Osteoblast (primary cell): ENCODE results near the gene C4orf36. TPM values are rescaled to one million over a fixed set of nuclear protein-coding genes. Genes with fewer than 3 reads are reported as not detected.
A peak's percentile ranks its signal among the peaks of the same experiment; 100 is the strongest.
"Not testable (repeated sequence)": the region's sequence is repeated elsewhere in the genome, so short reads cannot be mapped to it uniquely, and the experiment has no call there.

Experiments
- DNase-seq: peaks from one replicate; pipeline ENCODE4 v3.0.0; 2011; ENCODE audit warnings: low spot score, mixed read lengths; ENCODE audit not compliant: insufficient read length; ENCODE audit errors: missing footprints
- H2AFZ ChIP-seq: 2 replicates; pipeline ENCODE4 v1.6.0; 2011; ENCODE audit warnings: mild to moderate bottlenecking, low read length
- H3K27ac ChIP-seq: 2 replicates; pipeline ENCODE4 v1.5.1; 2011; ENCODE audit warnings: mild to moderate bottlenecking, low read depth, low read length, moderate library complexity
- H3K27me3 ChIP-seq: 2 replicates; pipeline ENCODE4 v1.6.0; 2012; ENCODE audit warnings: mild to moderate bottlenecking, control low read depth, inconsistent platforms, low read length, moderate library complexity; ENCODE audit not compliant: insufficient read depth
- H3K36me3 ChIP-seq: 2 replicates; pipeline ENCODE4 v1.5.1; 2011; ENCODE audit warnings: mild to moderate bottlenecking, low read length, control low read depth, moderate library complexity; ENCODE audit not compliant: insufficient read depth
- H3K4me1 ChIP-seq: 2 replicates; pipeline ENCODE4 v1.5.1; 2011; ENCODE audit warnings: mild to moderate bottlenecking, low read length, control low read depth, moderate library complexity; ENCODE audit not compliant: insufficient read depth
- H3K4me2 ChIP-seq: 2 replicates; pipeline ENCODE4 v1.6.0; 2011; ENCODE audit warnings: mild to moderate bottlenecking, low read length; ENCODE audit not compliant: insufficient read depth
- H3K4me3 ChIP-seq: fragments of 200-600 bp; sonication (generic); 3 replicates; pipeline ENCODE4 v1.5.1; 2012; ENCODE audit warnings: mild to moderate bottlenecking, low read length, inconsistent platforms; ENCODE audit not compliant: insufficient read depth
- H3K79me2 ChIP-seq: 2 replicates; pipeline ENCODE4 v1.6.0; 2012; ENCODE audit warnings: mild to moderate bottlenecking, low read length, control low read depth, inconsistent platforms; ENCODE audit not compliant: insufficient read depth
- H3K9me3 ChIP-seq: 2 replicates; pipeline ENCODE4 v1.5.1; 2011; ENCODE audit warnings: low read depth, low read length, control low read depth
- H4K20me1 ChIP-seq: 2 replicates; pipeline ENCODE4 v1.6.0; 2012; ENCODE audit warnings: mild to moderate bottlenecking, low read length, control low read depth; ENCODE audit not compliant: insufficient read depth
- total RNA-seq: library from RNA; depleted of rRNA; stranded (reverse); fragments of >200 nt; gene quantifications from 2 replicates; pipeline ENCODE4 v1.2.3, GENCODE V29; 2012
- TF ChIP-seq, protein P1 (sequence below): IDR thresholded peaks from 2 replicates; pipeline ENCODE4 v1.5.1; 2011; ENCODE audit warnings: mild to moderate bottlenecking, low read depth, low read length, moderate library complexity; ENCODE audit errors: extremely low read depth

The C4orf36 gene
- total RNA-seq, 1 donor = 0.72 TPM

- TF ChIP-seq, protein P1, sequence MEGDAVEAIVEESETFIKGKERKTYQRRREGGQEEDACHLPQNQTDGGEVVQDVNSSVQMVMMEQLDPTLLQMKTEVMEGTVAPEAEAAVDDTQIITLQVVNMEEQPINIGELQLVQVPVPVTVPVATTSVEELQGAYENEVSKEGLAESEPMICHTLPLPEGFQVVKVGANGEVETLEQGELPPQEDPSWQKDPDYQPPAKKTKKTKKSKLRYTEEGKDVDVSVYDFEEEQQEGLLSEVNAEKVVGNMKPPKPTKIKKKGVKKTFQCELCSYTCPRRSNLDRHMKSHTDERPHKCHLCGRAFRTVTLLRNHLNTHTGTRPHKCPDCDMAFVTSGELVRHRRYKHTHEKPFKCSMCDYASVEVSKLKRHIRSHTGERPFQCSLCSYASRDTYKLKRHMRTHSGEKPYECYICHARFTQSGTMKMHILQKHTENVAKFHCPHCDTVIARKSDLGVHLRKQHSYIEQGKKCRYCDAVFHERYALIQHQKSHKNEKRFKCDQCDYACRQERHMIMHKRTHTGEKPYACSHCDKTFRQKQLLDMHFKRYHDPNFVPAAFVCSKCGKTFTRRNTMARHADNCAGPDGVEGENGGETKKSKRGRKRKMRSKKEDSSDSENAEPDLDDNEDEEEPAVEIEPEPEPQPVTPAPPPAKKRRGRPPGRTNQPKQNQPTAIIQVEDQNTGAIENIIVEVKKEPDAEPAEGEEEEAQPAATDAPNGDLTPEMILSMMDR = no peak
- no peaks in the 10 kb centered on the region for H3K79me2 ChIP-seq
- no peaks in the 10 kb centered on the region for H4K20me1 ChIP-seq
- H2AFZ ChIP-seq = no peak overlapping the region
- H3K27ac ChIP-seq = no peak overlapping the region
- H3K9me3 ChIP-seq = peaks cover 11% of the 10 kb centered on the region
- peak; percentile 58 for DNase-seq
- H3K4me3 ChIP-seq = no peak overlapping the region
- no peaks in the 10 kb centered on the region for H3K4me1 ChIP-seq
- no peaks in the 10 kb centered on the region for H3K36me3 ChIP-seq
- H3K4me2 ChIP-seq = no peak overlapping the region
- no peaks in the 10 kb centered on the region for H3K27me3 ChIP-seq
These were observed 15.1 kb downstream of the C4orf36 start for GRCh38 chr4:86876894-86877685.

DNA sequence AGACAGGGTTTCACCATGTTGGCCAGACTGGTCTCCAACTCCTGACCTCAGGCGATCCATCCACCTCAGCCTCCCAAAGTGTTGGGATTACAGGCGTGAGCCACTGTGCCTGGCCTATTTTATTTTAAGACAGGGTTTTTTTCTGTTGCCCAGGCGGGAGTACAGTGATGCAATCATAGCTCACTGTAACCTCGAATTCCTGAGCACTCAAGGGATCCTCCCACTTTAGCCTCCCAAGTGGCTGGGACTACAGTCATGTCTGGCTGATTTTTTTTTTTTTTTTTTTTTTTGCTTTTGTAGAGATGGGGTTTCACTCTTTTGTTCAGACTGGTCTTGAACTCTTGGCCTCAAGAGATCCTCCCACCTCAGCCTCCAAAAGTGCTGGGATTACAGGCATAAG is 16.8 kb downstream of the C4orf36 start:
- peaks cover 11% of the 10 kb centered on the region for H3K9me3 ChIP-seq
- not testable (repeated sequence) for H3K27ac ChIP-seq, H3K4me1 ChIP-seq, H3K4me3 ChIP-seq, H4K20me1 ChIP-seq, H2AFZ ChIP-seq, H3K36me3 ChIP-seq, H3K79me2 ChIP-seq, H3K4me2 ChIP-seq, DNase-seq, H3K27me3 ChIP-seq

DNA sequence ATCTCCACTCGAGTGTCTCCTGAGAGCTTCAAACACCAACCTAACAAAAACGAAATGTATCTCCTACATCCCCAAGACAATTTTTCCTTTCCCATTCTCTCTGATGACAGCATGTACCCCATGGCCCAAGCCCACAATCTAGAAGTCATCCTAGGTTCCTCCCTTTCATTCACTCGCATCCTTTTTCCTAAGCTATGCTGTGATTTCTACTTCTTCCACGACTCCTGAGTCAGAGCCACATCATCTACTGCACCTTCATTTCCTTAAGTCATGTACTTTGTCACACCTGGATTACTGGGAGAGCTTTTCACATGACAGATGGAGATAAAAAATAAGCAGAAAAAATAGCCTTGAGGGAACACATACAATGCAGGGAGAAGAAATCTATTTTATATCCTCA is 20.1 kb downstream of the C4orf36 start:
- H3K4me1 ChIP-seq = no peaks in the 10 kb centered on the region
- no peaks in the 10 kb centered on the region for H3K36me3 ChIP-seq
- H3K27ac ChIP-seq = no peak overlapping the region
- no peaks in the 10 kb centered on the region for H4K20me1 ChIP-seq
- TF ChIP-seq, protein P1 = no peak
- H3K4me2 ChIP-seq = no peak overlapping the region
- no peaks in the 10 kb centered on the region for H3K79me2 ChIP-seq
- no peak overlapping the region for H2AFZ ChIP-seq
- no peak overlapping the region for H3K4me3 ChIP-seq
- no peak for DNase-seq
- no peaks in the 10 kb centered on the region for H3K9me3 ChIP-seq
- H3K27me3 ChIP-seq = no peaks in the 10 kb centered on the region

DNA sequence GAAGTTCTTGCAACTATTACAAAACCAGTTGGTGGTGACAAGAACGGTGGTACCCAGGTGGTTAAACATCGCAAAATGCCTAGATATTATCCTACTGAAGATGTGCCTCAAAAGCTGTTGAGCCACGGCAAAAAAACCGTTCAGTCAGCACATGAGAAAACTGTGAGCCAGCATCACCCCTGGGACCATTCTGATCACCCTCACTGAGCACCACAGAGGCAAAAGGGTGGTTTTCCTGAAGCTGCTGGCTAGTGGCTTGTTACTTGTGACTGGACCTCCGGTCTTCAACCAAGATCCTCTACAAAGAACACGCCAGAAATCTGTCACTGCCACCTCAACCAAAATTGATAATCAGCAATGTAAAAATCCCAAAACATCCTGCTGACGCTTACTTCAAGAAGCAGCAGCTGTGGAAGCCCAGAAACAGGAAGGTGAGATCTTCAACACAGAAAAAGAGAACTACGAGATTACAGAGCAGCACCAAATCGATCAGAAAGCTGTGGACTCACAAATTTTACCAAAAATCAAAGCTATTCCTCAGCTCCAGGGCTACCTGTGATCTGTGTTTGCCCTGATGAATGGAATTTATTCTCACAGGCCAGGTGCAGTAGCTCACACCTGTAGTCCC is 21.7 kb downstream of the C4orf36 start:
- no peak overlapping the region for H3K27ac ChIP-seq
- no peak for DNase-seq
- no peaks in the 10 kb centered on the region for H3K9me3 ChIP-seq
- no peaks in the 10 kb centered on the region for H4K20me1 ChIP-seq
- H3K27me3 ChIP-seq = no peaks in the 10 kb centered on the region
- H3K79me2 ChIP-seq = no peaks in the 10 kb centered on the region
- no peak overlapping the region for H2AFZ ChIP-seq
- H3K4me3 ChIP-seq = no peak overlapping the region
- no peaks in the 10 kb centered on the region for H3K4me1 ChIP-seq
- no peaks in the 10 kb centered on the region for H3K36me3 ChIP-seq
- TF ChIP-seq, protein P1 = no peak
- no peak overlapping the region for H3K4me2 ChIP-seq
